Subcutaneous adipose tissue (tissue), 4 donors: ENCODE results near the gene GSS. TPM values are rescaled to one million over a fixed set of nuclear protein-coding genes. Genes with fewer than 3 reads are reported as not detected.

Experiments
- total RNA-seq, 4 donors: library from RNA; depleted of rRNA; stranded (reverse); fragments of >200 nt; gene quantifications; one replicate each; pipeline ENCODE4 v1.1.0, GENCODE V29; 2016
- TF ChIP-seq, protein P1 (sequence below): fragments of 450-650 bp; IDR thresholded peaks from one replicate; pipeline ENCODE4 v1.5.1; 2016; ENCODE audit warnings: low read depth, mild to moderate bottlenecking, control low read depth, antibody characterized with exemption, moderate library complexity

The GSS gene
- total RNA-seq, 4 donors from 2014 or later, result 25.4 to 42.4 (median 30.0) TPM

DNA sequence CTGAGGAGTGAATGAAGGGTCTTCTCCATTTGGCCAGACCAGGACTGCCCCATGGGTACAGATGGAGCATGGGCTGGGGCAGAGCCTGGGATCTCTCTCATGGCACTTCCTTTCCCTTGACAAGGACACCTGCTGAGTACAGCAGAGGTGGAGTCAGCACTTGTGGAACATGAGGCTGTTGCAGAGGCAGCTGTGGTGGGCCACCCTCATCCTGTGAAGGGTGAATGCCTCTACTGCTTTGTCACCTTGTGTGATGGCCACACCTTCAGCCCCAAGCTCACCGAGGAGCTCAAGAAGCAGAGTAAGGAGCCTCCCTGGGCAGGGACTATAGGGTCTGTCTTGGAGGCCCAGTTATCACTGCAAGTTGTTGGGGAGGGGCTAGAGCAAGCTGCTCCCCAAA, 29.6 kb downstream of the GSS start:
- TF ChIP-seq, protein P1, sequence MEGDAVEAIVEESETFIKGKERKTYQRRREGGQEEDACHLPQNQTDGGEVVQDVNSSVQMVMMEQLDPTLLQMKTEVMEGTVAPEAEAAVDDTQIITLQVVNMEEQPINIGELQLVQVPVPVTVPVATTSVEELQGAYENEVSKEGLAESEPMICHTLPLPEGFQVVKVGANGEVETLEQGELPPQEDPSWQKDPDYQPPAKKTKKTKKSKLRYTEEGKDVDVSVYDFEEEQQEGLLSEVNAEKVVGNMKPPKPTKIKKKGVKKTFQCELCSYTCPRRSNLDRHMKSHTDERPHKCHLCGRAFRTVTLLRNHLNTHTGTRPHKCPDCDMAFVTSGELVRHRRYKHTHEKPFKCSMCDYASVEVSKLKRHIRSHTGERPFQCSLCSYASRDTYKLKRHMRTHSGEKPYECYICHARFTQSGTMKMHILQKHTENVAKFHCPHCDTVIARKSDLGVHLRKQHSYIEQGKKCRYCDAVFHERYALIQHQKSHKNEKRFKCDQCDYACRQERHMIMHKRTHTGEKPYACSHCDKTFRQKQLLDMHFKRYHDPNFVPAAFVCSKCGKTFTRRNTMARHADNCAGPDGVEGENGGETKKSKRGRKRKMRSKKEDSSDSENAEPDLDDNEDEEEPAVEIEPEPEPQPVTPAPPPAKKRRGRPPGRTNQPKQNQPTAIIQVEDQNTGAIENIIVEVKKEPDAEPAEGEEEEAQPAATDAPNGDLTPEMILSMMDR, result no peak

DNA sequence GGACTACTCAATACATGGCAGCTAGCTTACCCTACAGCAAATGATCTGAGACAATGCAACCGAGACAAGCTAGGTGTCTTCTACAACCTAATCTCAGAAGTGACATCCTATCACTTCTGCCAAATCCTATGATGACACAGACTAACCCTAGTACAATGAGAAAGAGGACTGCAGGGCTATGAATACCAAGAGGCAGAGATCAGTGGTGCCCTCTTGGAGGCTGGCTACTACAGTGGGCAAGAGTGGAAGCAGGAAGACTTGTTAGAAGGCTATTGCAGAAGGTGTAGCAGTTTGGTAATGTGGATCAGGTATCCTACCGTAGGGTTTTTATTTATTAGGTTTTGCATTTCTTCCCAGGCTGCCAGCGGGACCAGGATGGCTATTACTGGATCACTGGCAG, 30.3 kb downstream of the GSS start:
- TF ChIP-seq, protein P1, result no peak

DNA sequence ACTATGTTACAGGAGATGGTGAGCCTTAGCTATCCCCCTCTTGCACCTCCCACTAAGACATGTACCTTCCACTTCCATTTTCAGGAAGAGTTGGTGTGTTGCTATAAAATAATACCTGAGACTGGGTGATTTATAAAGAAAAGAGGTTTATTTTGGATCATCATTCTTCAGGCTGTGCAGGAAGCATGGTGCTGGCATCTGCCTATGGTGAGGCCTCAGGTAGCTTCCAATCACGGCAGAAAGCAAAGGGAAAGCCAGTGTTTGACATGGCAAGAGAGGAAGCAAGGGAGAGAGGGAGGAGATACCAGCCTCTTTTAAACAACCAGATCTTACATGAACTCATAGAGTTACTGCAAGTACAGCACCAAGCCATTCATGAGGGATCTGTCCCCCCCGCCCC, 32.2 kb downstream of the GSS start:
- TF ChIP-seq, protein P1, result no peak

DNA sequence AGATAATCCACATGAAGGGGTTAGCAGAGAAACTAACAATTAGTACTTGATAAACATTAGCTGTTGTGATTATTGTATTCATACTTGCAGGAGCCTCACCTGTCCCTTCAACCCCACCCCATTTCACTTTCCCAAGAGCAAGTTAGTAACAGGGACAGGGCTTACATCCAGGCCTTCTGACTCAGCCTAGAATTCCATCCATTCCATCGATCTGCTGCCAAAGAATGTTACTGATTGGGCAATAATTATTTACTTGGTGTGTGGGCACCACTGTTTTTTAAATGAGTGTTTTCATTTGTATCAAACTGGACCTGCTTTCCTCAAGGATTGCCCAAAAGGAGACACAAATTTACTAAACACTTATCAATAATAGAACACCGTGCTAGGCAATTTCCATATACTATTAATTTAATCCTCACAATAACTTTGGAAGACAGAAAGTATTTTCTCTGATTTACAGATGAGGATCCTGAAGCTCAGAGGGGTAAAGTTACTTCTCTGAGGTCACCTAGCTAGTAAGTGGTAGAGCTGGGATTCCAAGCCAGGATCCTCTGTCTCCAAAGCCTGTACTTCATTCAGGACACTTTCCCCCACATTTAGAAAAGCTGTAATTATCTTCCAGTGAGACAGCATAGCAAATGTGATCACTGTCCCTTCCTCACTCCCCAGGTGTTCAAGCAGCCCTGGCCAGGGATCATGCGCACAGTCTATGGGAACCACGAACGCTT, 32.8 kb downstream of the GSS start:
- TF ChIP-seq, protein P1, result no peak

DNA sequence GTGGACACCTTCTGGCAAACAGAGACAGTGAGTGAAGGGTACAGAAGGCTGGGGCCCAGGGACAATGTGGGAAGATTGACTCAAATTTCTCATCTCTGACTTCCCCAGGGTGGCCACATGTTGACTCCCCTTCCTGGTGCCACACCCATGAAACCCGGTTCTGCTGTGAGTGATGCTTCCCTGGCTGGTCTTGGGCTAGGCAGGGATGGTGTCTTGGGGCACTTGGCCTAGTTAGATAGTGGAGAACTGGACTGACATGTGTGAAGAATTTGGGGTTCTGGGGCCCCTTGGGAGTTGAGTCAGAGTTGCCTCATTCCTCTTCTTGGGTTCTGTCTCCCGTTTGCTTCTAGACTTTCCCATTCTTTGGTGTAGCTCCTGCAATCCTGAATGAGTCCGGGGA, 34.2 kb downstream of the GSS start:
- TF ChIP-seq, protein P1, result no peak

DNA sequence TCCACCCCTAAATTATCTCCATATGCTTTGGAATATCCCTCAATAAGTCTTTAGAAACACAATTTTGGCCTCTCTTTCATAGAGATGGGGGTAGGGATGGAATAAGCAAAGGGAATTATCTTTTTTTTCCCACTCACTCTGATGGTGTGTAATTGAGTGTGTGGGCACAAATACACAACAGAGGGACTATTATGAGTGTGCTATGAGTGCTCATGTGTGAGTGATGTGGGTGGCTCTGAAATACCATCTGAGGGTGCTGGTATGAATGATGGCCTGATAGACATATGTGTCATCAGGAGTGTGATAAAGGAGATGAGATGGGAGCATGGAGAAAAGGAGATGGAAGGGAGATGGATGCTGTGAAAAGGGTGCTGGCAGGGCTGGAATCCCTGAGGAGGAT, 35.6 kb downstream of the GSS start:
- TF ChIP-seq, protein P1, result no peak

DNA sequence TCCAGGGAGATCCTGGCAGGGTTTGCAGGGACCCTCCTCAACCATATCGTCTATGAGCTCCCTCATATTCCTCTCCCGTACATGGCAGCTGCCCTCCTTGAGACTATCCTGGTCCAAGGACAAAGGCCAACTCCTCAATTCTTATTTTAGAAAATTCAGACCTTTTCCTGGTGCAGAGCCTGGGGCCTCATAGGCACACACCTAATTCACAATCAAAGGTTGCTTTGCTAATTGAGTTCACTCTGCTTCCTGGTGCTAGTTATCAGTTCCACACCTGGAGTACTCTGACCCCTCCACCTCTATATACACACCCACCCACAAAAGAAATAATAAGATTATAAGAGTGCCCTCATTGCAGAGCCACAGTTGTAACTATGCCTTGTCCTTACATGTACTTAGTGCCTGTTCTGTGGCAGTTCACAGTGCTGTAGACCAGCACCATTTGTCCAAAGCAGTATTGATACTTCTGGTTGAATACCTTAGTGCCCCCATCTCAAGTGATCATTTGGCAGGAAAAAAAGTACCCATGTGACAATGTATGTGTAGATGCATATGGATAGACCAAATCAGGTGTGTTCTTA, 38.7 kb downstream of the GSS start:
- TF ChIP-seq, protein P1, result no peak
